ENCODE data around the gene PLPP7.
"Not testable (repeated sequence)": the region's sequence is repeated elsewhere in the genome, so short reads cannot be mapped to it uniquely, and the experiment has no call there.

The PLPP7 gene

GRCh38 chr9:131335368-131335755 is 45.8 kb downstream of the PLPP7 start:
- H3K4me3 ChIP-seq (ENCODE audit: low read length), result no peak overlapping the region
- H3K4me1 ChIP-seq (ENCODE audit: control insufficient read depth, insufficient read depth, low read length), result no peaks in the 10 kb centered on the region
- no peak overlapping the region for H3K27ac ChIP-seq (ENCODE audit: low read depth, low read length)
- H3K9ac ChIP-seq (ENCODE audit: low read length), result no peak overlapping the region
- H3K27me3 ChIP-seq (ENCODE audit: control insufficient read depth, insufficient read depth, low read length), result no peaks in the 10 kb centered on the region
- no peaks in the 10 kb centered on the region for H3K36me3 ChIP-seq (ENCODE audit: control insufficient read depth, insufficient read depth, low read length)

- H3K27me3 ChIP-seq (ENCODE audit: control insufficient read depth, insufficient read depth, low read length), result no peaks in the 10 kb centered on the region
- no peak overlapping the region for H3K27ac ChIP-seq (ENCODE audit: low read depth, low read length)
- no peak overlapping the region for H3K9ac ChIP-seq (ENCODE audit: low read length)
- H3K4me3 ChIP-seq (ENCODE audit: low read length), result no peak overlapping the region
- no peaks in the 10 kb centered on the region for H3K36me3 ChIP-seq (ENCODE audit: control insufficient read depth, insufficient read depth, low read length)
- H3K4me1 ChIP-seq (ENCODE audit: control insufficient read depth, insufficient read depth, low read length), result no peaks in the 10 kb centered on the region
These were observed 47.8 kb downstream of the PLPP7 start for GRCh38 chr9:131337131-131337848.

GRCh38 chr9:131339212-131339611 is 49.7 kb downstream of the PLPP7 start:
- not testable (repeated sequence) for H3K4me3 ChIP-seq (ENCODE audit: low read length); H3K27me3 ChIP-seq (ENCODE audit: control insufficient read depth, insufficient read depth, low read length); H3K4me1 ChIP-seq (ENCODE audit: control insufficient read depth, insufficient read depth, low read length); H3K27ac ChIP-seq (ENCODE audit: low read depth, low read length); H3K36me3 ChIP-seq (ENCODE audit: control insufficient read depth, insufficient read depth, low read length); H3K9ac ChIP-seq (ENCODE audit: low read length)

- H3K4me3 ChIP-seq (ENCODE audit: low read length); H3K9ac ChIP-seq (ENCODE audit: low read length); H3K27me3 ChIP-seq (ENCODE audit: control insufficient read depth, insufficient read depth, low read length); H3K4me1 ChIP-seq (ENCODE audit: control insufficient read depth, insufficient read depth, low read length); H3K36me3 ChIP-seq (ENCODE audit: control insufficient read depth, insufficient read depth, low read length); H3K27ac ChIP-seq (ENCODE audit: low read depth, low read length): not testable (repeated sequence)
These were observed 55.5 kb downstream of the PLPP7 start for GRCh38 chr9:131344931-131345535.

GRCh38 chr9:131346559-131346958 is 57.0 kb downstream of the PLPP7 start:
- H3K36me3 ChIP-seq (ENCODE audit: control insufficient read depth, insufficient read depth, low read length), result no peaks in the 10 kb centered on the region
- no peak overlapping the region for H3K4me3 ChIP-seq (ENCODE audit: low read length)
- no peaks in the 10 kb centered on the region for H3K27me3 ChIP-seq (ENCODE audit: control insufficient read depth, insufficient read depth, low read length)
- no peak overlapping the region for H3K9ac ChIP-seq (ENCODE audit: low read length)
- H3K4me1 ChIP-seq (ENCODE audit: control insufficient read depth, insufficient read depth, low read length), result peaks cover 3% of the 10 kb centered on the region
- no peak overlapping the region for H3K27ac ChIP-seq (ENCODE audit: low read depth, low read length)

GRCh38 chr9:131347376-131348020 is 58.0 kb downstream of the PLPP7 start:
- Histone ChIP-seq H3K36me3 (ENCODE audit: control insufficient read depth, insufficient read depth, low read length) (no peaks in the 10 kb centered on the region), H3K4me1 (ENCODE audit: control insufficient read depth, insufficient read depth, low read length) (peaks cover 3% of the 10 kb centered on the region), H3K9ac (ENCODE audit: low read length) (no peak overlapping the region), H3K27ac (ENCODE audit: low read depth, low read length) (no peak overlapping the region), H3K27me3 (ENCODE audit: control insufficient read depth, insufficient read depth, low read length) (no peaks in the 10 kb centered on the region), H3K4me3 (ENCODE audit: low read length) (no peak overlapping the region)

GRCh38 chr9:131348631-131349521 is 59.4 kb downstream of the PLPP7 start:
- H3K4me1 ChIP-seq (ENCODE audit: control insufficient read depth, insufficient read depth, low read length), result peaks cover 3% of the 10 kb centered on the region
- H3K4me3 ChIP-seq (ENCODE audit: low read length), result no peak overlapping the region

GRCh38 chr9:131349522-131349880 is 60.0 kb downstream of the PLPP7 start:
- no peak overlapping the region for H3K27ac ChIP-seq (ENCODE audit: low read depth, low read length)
- no peak overlapping the region for H3K4me3 ChIP-seq (ENCODE audit: low read length)
- peaks cover 3% of the 10 kb centered on the region for H3K4me1 ChIP-seq (ENCODE audit: control insufficient read depth, insufficient read depth, low read length)
- H3K27me3 ChIP-seq (ENCODE audit: control insufficient read depth, insufficient read depth, low read length), result no peaks in the 10 kb centered on the region
- H3K9ac ChIP-seq (ENCODE audit: low read length), result no peak overlapping the region
- no peaks in the 10 kb centered on the region for H3K36me3 ChIP-seq (ENCODE audit: control insufficient read depth, insufficient read depth, low read length)

More at GRCh38 chr9:131348631-131349521, 59.4 kb downstream of the PLPP7 start:
- Histone ChIP-seq H3K9ac (ENCODE audit: low read length) (no peak overlapping the region), H3K27me3 (ENCODE audit: control insufficient read depth, insufficient read depth, low read length) (no peaks in the 10 kb centered on the region), H3K27ac (ENCODE audit: low read depth, low read length) (no peak overlapping the region), H3K36me3 (ENCODE audit: control insufficient read depth, insufficient read depth, low read length) (no peaks in the 10 kb centered on the region)

GRCh38 chr9:131349881-131350563 is 60.5 kb downstream of the PLPP7 start:
- H3K4me3 ChIP-seq (ENCODE audit: low read length), result peak overlapping the region; percentile 54
- peaks cover 3% of the 10 kb centered on the region for H3K4me1 ChIP-seq (ENCODE audit: control insufficient read depth, insufficient read depth, low read length)
- no peaks in the 10 kb centered on the region for H3K27me3 ChIP-seq (ENCODE audit: control insufficient read depth, insufficient read depth, low read length)
- H3K36me3 ChIP-seq (ENCODE audit: control insufficient read depth, insufficient read depth, low read length), result no peaks in the 10 kb centered on the region
- H3K27ac ChIP-seq (ENCODE audit: low read depth, low read length), result no peak overlapping the region
- H3K9ac ChIP-seq (ENCODE audit: low read length), result no peak overlapping the region

GRCh38 chr9:131356479-131356878 is 67.0 kb downstream of the PLPP7 start:
- H3K4me3 ChIP-seq (ENCODE audit: low read length); H3K4me1 ChIP-seq (ENCODE audit: control insufficient read depth, insufficient read depth, low read length); H3K27ac ChIP-seq (ENCODE audit: low read depth, low read length); H3K36me3 ChIP-seq (ENCODE audit: control insufficient read depth, insufficient read depth, low read length); H3K27me3 ChIP-seq (ENCODE audit: control insufficient read depth, insufficient read depth, low read length); H3K9ac ChIP-seq (ENCODE audit: low read length): not testable (repeated sequence)

GRCh38 chr9:131358556-131358955 is 69.0 kb downstream of the PLPP7 start:
- no peak overlapping the region for H3K4me3 ChIP-seq (ENCODE audit: low read length)
- H3K4me1 ChIP-seq (ENCODE audit: control insufficient read depth, insufficient read depth, low read length), result no peaks in the 10 kb centered on the region

More at GRCh38 chr9:131358556-131358955, 69.0 kb downstream of the PLPP7 start:
- H3K36me3 ChIP-seq (ENCODE audit: control insufficient read depth, insufficient read depth, low read length), result no peaks in the 10 kb centered on the region
- H3K9ac ChIP-seq (ENCODE audit: low read length), result no peak overlapping the region
- no peak overlapping the region for H3K27ac ChIP-seq (ENCODE audit: low read depth, low read length)
- H3K27me3 ChIP-seq (ENCODE audit: control insufficient read depth, insufficient read depth, low read length), result no peaks in the 10 kb centered on the region

Measured in rectal smooth muscle tissue (tissue), 1 donor.